Stimulated activated CD8-positive, alpha-beta memory T cell treated with anti-CD3 and anti-CD28 coated beads, Interleukin-2, amount 100 ng/mL, for 1 hour (primary cell): ENCODE results near the gene CRYGN.

Experiments used
- DNase-seq, 2 donors: peaks; one replicate each; pipeline ENCODE4 v3.0.0-alpha.2; 2020; ENCODE audit warnings: low read depth in 2 of 2

The CRYGN gene

DNA sequence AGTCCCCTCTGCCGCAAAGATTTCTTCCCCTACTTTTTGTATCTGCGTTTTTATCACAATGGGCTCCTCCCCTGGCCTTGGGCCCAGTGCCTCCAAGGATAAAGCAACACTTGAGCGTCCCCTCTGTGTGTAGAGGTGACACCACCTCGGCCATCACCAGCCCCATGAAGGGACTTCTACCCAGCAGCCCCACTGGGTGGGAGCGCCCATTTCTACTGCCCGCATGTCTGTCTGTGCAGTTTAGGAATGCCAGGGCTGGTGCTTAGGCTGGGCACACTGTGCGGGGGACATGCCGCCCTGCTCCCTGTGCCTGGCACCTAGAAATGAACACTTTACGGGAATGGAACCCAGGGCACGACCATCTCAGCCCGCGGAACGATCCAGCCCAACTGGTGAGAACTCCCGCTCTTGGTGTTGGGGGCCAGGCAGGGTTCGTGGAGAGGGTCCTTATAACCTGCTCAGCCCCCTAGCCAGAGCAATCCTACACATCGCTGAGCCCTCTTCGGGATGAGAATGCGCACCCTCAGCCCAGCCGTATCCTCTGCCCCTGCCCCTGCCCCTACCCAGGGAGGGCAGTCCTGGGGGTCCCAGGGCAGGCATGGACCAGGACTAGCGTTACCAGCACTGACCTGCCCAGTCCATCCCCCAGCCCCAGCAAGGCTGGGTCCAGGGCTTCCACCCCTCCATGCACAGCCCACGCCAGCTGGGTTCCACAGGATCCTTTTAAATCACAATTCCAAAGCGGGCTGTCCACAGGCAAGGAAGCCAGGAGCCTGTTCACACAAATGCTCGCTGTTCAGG is 12.8 kb downstream of the CRYGN start:
- no peak for DNase-seq

DNA sequence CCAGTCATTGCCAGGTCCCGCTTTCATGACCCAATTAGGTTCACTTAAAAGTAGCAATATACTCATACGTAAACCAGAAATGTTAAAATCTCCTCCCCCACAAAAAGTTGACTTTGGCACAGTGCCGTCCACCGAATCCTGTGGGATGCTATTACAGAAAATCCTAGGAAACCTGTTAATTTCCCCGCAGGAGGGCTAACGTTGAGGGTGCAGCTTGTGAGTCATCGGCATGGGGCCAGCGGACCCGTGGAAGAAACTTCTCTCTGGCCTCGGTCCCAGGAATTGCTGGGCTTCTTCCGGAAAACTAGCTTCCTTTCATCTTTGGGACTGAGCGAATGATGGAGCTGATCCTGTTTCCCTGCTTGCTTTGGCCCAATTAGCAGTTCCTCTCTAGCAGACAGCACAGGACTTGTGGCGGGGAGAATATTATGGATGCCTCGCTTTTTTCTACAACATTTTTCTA is 13.5 kb downstream of the CRYGN start:
- DNase-seq = no peak

DNA sequence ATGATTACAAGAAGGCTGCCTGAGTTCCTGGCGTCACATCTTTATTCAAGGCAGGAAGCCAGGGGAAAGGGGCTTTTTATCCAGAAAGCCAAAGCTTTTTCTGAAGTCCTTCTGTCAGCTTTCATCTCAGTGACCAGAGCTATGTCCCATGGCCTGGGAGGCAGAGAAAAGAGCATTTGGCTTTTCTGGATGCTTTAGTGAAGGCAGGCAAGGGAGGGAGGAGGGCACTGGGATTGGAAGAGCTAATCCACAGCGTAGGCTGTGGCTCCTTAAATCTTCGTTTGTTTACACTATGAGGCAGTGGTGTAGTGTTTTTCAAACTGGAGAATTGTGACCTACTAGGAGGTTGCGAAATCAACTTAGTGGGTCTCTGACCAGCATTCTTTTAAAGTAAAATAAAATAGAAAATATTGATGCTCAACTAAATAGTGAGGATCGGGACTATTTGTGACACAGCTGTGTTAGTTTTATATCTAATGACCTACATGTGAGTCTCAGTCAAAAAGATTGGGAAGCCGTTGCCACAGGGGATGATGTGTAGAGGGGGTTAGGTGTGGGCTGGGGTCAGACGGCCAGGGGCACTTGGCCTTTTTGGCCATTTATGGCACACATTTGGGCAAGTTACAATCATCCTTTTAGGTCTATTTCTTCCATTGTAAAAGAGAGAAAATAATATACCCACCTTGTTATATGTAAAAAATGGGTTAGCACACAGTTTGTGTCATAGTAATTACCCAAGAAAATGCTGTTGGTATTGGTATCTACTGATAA is 14.1 kb downstream of the CRYGN start:
- DNase-seq = no peak

DNA sequence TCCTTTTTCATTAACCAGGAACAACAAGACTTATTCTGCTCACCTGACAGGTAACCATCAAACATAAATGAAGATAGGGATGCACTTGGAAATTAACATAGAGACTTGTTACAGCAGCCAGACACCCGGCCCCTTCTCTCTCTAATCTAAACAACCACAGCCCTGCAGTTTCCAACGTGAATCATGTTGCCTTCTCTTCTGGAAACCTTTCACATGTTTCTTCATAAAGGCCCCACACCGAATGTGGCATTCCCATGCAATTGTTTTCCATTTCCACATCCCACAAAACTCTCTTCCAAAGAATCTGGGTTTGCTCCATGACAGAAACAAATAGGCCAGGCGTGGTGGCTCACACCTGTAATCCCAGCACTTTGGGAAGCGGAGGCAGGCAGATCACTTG is 15.1 kb downstream of the CRYGN start:
- no peak for DNase-seq

DNA sequence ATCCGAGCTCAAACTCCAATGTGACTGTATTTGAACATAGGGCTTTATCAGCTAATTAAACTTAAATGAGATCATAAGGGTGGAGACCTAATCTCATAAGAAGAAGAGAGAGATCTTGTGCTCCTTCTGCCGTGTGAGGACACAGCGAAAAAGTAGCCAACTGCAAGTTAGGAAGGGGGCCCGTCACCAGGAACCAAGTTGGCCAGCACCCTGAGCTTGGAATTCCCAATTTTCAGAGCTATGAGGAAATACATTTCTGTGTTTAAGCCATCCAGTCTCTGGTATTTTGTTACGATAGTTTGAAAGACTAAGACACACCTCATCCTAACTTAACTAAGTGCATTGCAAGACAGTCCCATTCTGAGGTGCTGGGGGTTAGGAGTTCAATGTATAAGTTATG is 16.0 kb downstream of the CRYGN start:
- no peak for DNase-seq

DNA sequence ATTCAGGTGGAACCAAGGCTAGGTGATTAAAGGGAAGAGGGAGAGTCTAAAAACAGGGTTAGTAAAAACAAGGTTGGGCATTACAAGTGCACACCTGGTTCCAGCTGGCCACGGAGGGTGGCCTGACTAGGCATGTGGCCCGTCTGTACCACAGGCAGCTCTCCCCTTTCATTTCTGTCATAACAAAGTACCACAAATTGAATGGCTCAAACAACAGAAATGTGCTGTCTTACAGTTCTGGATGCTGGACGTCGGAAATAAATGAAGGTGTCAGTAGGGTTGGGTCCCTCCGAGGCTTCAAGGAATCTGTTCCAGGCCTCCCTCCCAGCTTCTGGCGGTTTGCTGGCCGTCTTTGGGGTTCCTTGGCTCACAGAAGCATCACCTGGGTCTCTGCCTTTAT is 16.7 kb downstream of the CRYGN start:
- no peak for DNase-seq

DNA sequence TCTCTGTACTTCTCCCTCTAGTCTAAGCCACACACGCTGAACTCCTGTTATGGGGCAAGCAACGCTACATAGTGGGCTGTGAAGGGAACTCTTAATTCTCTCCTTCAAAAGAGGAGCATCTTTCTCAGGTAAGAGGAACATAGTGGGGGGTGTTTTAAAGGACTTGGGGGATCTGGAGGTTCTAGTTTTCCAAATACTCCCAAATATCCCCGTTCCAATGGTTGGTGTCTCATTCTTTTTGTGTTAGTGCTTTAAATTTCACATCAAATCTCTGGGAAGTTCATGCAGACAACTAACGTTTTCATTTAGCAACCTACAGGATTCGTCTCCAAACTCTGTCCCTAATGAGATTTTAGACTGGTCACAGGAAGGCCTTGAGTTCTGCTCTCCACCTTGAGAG is 17.7 kb downstream of the CRYGN start:
- DNase-seq = no peak

DNA sequence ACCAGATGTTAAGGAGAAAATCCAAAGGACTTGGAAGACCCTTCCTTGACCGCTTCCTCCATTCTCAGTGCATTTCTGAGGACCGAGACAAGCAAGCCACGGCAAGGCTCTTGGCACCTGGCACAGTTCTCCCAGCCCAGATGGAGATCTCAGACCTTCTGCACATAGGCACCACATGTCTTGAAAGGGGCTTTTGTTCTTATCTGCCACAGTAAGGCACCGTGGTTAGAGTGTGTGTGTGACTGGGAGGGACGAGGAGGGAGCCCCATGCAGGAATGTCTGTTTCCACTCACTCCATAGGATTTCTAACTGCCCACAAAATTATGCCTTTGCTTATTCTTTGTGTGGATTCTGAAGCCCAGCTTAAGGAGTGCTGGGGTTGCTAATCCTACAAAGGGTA is 19.8 kb downstream of the CRYGN start:
- DNase-seq = no peak

DNA sequence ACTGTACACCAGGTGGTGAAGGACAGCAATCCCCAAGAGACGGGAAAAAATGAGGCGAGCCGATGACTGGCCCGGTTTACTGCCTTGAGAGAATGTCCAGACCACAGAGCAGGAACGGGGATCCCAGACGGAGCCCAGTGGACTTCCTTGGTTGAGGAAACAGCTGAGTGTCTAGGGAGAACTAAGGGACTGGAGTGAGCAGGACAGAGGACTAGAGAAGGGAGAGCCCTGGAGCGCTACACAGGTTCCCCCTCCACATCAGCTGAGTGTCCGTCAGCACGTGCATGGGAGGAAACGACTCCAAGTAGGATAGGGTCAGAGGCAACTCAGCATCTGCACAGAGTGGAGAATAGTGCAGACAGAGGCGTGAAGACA is 23.0 kb downstream of the CRYGN start:
- no peak for DNase-seq

DNA sequence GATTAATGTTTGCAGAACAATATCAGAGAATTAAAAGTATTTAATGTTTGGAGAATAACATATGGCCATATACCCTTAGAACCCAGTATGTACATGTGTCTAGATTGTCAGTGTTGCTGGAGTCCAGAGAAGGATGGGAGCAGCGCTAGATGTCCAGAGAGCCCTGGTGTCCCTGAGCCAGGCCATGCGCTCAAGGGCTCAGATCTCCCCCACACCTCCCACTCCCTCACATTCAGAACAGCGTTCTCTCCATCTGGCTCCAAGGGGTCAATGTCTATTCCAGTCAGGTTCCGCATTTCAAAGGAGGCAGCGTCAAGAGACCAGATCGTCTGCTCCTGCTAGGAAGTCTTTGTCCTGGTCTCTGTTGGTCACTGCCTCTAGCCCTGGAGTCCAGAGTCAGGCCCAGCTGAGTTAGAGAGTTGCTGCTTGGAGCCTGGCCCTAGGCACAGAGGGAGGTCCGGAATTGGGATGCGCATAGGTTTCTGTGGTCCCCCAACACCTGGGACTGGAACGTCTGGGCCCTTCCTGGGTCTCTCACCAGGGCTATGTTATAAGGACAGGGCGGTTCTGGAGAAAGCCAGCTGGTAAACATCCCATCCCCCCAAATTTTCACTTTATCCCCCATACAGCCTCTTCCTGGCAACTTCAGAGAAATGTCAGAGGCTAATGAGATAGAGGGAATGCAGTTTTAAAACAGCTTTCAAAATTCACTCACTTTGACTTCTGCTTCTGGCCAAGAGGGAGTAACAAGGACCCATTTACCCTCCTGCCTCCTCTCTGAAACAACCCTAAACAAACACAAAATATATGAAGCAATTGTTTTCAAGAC is 23.6 kb downstream of the CRYGN start:
- no peak for DNase-seq

DNA sequence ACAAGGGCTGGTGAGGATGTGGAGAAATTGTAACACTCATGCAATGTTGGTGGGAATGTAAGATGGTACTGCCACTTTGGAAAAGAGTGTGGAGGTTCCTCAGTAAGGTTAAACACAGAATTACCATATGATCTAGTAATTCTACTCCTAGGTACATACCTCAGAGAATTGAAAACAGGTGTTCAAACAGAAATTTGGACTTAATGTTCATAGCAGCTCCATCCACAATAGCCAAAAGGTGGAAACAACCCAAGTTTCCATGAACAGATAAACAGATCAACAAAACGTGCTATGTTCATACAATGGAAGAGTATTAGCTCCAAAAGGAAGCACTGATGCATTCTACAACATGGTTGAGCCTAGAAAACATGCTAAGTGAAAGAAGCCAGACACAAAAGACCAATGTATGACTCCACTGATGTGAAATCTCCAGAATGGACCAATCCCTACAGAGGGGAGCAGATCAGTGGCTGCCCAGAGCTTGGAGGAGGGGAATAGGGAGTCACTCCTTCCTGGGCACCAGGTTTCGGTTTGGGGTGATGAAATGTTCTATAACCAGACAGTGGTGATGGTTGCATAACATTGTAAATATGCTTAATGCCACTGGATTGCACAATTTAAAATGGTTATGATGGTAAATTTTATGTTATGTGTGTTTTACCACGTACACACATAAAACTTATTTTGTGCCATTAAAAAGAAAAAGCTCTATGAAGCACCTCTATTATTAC is 24.4 kb downstream of the CRYGN start:
- DNase-seq = no peak

DNA sequence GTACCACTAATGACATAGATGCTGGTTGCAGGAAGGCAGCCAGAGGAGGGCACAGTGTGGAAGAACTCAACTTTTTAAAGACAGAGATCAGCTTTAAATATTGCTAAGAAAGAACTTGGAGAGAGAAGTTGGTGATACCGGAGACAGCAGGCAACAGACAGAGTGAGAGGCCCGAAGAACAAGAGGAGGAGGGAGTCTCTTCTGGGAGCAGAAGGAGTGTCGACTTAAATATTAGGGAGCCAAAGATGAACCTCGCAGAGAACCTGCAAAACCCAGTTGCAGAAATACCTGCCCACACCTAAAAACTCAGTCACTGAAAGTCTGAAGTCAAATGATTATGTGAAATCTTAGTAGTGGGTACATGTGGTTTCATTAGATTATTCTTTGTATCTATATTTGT is 26.7 kb downstream of the CRYGN start:
- no peak for DNase-seq

DNA sequence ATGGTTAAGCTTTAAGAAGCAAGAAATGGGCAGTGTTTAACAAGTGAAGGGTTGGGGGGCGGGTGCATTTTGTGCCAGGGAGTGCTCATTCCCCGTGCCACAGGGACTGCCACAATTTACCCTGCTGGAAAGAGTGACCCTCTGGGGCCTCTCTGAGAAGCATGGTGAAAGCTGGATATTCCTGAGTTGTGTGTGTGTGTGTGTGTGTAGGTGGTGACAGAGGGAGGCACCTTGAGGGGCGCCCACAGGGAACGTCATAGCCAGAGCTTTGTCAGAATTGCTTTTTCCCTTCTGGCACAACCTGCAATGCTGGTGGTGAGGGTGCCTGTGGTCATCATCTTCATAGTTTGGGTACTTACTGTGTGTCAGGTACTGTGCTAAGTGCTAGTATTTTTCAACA is 27.6 kb downstream of the CRYGN start:
- no peak for DNase-seq

DNA sequence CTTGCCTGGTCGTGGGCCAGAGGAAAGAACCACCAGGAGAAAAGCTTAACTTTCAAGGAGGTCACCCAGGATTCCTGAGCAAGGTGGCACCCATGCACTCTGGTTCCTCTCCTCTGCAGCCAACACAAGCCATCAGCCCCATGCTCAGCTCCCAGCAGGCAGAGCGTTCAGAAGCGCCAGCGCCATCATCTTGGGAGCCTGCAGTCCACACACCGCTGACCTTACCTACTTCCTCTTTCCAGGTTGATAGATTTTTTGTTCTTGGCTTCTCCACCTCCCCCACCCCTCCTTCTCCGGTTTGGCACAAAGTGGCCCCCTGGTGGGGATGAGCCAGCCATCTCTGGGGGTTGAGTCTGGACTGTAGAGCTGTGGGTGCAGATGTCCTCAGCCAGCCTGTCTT is 28.4 kb downstream of the CRYGN start:
- no peak for DNase-seq

DNA sequence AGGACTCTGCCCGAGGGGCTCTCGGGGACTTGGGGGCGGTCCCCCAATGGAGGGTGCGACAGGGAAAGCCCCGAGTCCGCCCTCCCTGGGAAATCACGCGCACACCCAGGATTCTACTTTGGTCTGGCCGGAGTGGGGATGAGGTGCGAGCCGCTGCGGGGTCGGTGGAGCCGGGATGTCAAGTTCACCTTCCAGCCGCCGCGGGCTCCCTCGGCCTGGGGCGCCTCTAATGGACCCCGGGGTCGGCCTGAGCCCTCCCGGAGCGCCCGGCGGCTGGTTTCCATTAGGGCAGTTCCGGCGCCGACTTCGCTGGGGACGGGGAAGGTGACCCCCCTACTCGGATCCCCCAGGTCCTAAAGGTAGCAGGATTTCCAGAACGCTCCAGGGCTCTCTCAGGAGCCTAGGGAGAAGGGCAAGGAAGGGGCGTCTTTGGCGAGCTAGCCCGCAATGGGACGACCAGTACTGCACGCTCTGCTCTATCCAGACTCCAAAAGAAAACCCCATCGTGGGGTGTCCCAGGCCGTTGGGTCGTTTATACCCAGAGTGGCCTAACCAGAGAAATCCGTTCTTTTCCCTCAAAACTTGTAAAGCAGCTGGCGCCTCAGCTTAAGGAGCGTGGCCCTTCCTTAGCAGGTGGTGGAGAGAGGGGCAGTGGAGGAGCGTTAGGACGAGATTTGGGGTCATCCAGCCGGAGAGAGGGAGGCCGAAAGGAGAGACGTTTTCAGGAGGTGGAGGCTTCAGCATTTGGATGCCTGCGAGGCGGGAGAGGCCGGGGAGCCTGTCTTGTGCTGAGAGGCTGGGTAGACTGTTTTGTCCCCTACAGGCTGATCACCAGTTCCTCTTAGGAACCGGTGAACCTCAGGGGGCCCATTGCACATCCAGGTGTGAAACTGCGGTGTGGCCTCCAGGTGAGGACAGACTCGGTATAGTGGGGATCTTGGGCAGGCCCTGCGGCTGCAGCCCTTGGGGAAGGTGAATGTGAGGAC is 29.2 kb downstream of the CRYGN start:
- DNase-seq = no peak

DNA sequence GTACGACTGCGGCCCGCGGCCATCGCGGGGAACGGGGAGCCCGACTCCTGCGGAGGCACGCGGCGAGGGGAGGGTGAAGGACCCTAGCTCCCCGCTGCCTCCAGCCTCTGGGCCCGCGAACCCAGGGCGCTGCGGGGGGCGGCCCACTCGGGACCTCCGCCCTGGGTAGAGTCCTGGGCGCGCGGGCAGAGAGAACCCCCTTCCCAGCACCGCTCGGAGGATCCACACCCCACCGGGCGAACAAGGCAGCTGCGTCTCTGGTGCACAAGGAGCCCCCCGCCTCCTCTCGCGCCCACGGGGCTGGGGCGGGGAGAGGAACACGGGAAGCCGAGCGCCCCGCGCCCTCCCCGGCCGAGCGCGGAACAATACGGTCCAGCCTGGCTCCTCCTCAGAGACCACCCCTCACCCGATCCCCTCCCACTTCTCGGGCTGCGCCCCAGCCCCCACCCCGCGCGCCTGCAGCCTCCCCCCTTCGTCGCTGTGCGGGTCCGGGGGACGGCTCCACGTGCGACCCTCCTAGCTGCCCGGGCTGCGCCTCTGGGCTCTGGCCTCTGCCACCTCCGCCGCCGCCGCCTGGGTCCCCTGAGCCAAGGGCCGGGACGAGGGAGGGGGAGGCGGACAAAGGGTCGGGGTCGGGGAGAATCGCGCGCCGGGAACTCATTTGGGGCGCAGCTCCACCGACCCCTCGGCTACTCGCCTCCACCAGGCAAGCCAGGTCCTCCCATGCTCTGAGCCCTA is 30.1 kb downstream of the CRYGN start, which contains the start of gene WDR86:
Gene WDR86 (minus strand): TSS at position 372 of the 738 bp plus-strand sequence. CDS start 449 bp downstream, outside the sequence.
- DNase-seq = no peak

DNA sequence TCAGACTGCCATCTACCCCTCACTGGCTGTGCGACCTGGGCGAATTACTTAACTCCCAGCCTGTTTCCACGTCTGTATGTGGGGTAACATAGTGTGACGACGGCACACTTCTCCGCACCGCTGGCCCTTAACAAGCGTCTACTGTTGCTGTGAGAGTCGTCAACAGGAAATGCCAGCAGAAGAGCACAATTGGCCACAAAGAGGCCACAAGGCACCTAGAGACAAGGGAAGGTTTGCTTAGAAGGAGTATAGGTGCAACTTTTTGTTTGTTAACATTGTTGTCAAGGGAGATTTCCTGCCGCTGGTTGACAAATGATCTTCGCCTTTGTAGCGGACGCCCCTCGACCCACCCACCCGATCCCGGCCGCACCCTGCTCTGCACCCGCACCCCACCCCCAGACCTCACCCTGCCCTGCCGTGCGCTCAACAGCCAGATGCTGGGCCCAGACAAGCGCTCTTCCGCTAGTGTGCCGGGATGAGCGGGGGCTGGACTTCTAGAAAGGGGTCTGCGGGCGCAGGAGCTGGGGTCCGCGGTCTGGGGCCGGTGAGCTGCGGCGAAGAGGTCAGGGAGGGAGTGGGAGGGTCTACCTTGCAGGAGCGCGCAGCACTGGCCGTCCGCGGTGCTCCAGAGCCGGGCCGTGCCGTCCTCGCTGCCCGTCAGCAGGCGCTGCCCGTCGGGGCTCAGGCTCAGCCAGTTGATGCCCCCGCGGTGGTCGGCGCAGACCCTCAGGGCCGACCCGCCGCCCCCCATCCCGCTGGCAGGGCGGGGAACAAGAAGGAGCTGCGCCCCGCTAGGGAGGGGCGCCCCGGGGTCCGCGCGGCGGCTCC is 30.9 kb downstream of the CRYGN start:
- DNase-seq = peak in 1 of 2 donors; percentile 41

DNA sequence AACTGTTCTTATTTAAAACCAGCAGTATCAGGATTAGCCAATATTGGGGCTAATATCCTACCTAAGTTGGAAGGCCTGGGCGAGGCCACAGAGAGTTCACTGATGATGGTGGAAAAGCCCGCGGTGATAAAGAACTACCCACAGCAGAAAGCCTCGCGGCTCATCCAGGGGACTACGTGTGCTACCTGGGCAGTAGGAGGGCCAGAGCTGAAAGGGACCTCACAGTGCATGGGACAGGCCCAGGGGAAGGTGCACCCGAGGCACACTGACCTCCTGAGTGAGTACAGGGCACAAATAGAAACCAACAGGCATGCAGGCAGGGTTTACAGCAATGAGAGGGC is 31.5 kb downstream of the CRYGN start:
- no peak for DNase-seq
